Mucosa of gallbladder (tissue), 1 donor: Measurements from ENCODE around the gene CHSY1. TPM values are rescaled to one million over a fixed set of nuclear protein-coding genes. Genes with fewer than 3 reads are reported as not detected.
"Not testable (repeated sequence)": the region's sequence is repeated elsewhere in the genome, so short reads cannot be mapped to it uniquely, and the experiment has no call there.

ENCODE experiments used
- DNase-seq: peaks from one replicate; pipeline ENCODE4 v3.0.0-alpha.2; 2020; ENCODE audit warnings: low spot score
- total RNA-seq: library from RNA; stranded (reverse); gene quantifications from one replicate; pipeline ENCODE4 v1.2.1, GENCODE V29; 2021
- donor health status: DM: no; HTN: no; CAD: no.

The CHSY1 gene, protein sequence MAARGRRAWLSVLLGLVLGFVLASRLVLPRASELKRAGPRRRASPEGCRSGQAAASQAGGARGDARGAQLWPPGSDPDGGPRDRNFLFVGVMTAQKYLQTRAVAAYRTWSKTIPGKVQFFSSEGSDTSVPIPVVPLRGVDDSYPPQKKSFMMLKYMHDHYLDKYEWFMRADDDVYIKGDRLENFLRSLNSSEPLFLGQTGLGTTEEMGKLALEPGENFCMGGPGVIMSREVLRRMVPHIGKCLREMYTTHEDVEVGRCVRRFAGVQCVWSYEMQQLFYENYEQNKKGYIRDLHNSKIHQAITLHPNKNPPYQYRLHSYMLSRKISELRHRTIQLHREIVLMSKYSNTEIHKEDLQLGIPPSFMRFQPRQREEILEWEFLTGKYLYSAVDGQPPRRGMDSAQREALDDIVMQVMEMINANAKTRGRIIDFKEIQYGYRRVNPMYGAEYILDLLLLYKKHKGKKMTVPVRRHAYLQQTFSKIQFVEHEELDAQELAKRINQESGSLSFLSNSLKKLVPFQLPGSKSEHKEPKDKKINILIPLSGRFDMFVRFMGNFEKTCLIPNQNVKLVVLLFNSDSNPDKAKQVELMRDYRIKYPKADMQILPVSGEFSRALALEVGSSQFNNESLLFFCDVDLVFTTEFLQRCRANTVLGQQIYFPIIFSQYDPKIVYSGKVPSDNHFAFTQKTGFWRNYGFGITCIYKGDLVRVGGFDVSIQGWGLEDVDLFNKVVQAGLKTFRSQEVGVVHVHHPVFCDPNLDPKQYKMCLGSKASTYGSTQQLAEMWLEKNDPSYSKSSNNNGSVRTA
- 18.8 TPM for total RNA-seq

DNA sequence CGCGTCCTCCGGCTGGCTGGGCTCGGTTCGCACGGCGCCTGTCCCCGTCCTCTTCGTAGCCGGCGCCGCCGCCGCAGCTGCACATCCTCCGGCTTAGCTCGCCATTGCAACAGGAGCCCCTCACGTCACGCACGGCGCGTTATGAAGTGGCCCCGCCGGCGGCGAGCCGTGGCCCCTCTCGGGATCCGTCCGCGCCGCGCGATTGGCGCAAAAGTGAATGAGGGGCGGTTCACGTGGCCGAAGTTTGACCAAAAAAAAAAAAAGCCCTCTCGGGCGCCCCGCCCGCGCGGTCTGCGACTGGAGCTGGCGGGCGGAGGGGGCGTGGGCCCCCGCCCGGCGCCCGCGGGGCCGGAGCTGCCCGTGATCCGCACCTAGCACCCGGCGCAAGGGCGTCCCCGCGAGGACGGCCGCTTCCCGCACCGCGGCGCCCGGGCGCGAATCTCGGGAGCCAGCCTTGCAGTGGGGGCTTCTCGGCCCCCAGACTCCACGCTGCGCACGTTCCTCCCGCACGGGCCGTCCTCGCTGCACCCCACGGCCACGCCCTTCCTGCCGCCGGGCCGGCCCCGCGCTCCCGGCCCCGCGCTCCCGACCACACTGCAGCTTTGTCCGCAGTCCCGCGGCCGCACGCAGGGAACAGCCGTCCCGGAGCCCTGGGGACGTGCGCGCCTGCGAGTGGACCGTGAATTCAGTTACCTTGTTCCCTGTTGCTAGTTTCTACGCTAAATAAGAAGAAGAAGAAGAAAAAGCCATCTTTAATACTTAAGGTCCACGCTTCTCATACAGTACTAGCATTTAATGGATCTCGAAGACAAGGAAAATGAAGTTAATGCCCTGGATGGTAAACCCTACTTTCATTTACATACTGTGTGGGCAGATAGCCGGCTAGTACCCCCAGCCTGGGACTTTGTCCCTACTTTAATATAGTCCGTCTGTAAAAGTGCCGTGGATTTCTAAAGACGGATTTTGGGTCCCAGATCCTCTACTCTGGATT lies at the start of gene CHSY1:
TSS of gene CHSY1 (minus strand) at position 219 of the 991 bp plus-strand sequence. CDS start 592 bp downstream, outside the sequence.
- DNase-seq, result peak; percentile 93

DNA sequence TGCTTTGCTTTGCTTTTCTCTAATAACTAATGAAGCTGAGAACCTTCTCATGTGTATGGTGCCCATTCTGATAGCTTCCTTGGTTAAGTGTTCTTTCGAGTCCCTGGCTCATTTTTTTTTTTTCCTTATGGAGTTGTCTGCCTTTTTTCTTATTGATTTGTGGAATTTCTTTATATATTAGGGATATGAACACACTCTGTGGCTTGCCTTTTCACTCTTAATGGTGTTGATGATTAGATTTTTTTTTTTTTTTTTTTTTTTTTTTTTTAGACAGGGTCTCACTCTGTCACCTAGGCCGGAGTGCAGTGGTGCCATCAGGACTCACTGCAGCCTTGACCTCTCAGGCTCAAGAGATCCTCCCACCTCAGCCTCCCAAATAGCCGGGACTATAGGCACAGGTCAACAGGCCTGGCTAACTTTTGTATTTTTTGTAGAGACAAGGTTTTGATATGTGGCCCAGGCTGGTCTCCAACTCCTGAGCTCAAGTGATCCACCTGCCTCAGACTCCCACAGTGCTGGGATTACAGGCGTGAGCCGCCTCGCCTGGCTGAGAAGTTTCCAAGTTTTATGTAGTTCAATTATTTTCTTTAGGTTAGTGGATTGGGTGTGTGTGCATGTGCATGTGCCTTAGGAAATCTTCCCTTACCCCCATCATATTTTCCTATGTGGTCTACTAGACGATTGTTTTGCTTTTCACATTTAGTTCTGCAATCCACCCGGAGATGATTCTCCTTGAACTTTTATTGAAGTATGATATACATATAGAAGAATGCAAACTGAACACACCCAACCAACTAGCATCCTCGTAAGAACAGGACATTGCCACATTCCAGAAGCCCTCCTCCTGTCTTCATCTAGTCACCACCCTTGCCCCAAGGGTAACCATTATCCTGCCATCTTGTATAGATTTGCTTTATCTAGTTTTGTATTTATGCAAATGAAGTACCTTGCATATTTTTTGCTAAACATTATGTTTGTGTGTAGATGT lies 44.9 kb upstream of the CHSY1 start:
- DNase-seq, result no peak

DNA sequence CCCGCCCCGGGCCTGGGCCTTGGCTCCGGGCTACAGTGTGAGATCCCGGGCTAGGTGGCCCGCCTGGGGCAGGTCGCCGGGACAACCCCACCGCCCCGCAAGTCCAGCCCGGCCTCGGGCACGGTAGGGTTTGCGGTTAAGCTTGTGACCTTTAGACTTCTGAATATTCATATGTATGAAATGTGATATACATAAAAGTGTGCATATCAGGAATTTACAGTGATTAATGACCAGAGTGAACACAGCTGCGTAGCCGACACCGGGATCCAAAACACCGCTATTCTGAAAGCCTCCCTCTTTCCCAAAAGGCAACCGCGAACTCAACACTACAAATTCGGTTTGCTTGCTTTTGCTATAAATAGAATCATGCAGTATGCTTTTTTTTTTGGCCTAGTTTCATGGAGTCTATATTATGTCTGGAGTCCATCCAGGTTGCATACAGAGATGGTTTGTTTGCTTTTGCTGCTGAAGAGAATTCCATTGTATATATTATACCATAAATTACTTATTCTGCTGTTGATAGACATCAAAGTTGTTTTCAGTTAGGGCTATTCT lies 43.8 kb upstream of the CHSY1 start:
- DNase-seq, result no peak

DNA sequence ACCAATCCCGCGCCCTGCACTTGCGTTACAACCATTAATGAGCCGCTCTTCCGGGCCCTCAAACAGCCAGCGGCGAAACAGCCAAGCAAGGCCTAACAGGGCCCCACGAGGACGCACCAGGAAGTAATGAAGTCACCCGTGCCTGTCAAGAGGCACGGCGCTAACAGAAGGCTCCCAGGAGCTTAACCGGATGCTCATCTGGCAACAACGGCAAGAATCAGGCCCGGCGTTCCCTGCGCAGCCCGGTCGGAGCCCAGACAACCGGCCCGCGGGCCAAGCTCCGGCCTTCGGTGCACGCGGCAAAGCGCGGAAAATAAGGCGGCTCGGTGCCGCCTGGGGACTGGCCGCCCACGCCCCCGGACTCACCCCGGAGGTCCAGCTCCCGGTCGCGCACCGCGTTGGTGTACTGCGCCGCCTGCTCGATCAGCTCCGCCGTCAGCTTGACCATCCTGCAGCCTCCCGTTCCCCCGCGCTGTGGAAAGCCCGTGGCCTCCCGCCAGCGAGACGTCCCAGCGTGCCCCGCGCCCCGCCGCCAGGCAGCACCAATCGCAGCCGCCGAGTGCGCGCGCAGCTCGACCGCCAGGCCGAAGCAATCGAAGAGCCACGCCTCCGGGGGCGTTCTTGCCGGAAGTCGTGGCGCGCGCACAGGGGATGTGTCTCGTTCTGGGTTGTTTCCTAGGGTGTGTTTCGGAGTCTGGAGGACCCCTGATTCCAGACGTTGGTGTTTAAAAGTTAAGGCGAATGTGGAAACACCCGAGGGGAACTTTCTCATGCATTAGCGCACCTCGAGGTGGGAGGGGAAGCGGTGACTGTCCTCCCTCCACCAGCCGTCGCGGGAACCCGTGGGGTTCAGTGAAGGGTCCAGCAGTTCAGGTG lies 43.1 kb upstream of the CHSY1 start, which contains the start of gene SNRPA1:
TSS of gene SNRPA1 (minus strand) at position 518 of the 876 bp plus-strand sequence. CDS start at position 448, 70 bp downstream.
- DNase-seq, result peak; percentile 97

DNA sequence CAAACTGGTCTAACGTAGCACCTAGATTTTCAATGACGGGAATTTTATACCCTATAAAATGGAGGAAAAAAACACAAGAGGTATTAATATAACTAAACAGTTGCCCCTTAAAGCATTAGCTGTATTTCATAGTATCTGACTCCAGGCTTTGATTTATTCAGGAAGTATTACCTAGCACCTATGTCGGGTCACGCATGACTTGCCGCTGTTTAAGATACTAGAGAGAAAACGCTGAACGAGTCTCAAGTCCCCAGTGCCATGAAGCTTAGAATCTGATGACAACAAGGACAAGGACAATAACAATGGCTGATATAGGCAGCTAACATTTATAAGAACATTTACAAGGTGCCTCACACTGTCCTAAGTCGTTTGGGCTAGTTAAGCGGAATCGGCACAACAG lies 41.3 kb upstream of the CHSY1 start:
- DNase-seq, result no peak

DNA sequence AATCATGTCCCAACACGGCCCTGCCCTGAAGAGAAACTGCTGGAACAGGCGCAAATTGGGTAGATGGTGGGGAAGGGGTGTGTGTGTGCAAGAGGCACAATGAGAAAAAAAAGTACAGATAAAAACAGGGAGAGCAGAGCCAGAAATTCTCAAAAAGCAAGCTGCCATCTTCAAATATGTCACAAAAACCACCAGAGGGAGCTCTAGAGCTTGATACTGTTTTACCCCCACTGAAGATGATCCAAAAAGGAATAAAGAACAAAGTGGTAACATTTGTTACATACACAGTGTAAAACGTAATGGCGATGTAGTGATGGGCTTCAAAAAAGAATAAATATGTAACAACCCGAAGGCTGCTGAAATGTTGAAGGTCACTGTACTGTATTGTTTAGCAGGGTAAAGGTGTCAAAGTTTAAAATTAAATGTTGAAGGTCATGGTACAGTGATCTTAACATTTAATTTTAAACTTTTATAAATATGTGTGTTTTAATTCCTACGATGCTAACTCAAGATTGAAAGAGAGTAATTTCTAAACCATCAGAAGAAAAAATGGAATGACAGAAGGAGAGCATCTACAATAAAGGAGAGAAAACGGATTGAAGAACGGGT lies 37.2 kb upstream of the CHSY1 start:
- no peak for DNase-seq

DNA sequence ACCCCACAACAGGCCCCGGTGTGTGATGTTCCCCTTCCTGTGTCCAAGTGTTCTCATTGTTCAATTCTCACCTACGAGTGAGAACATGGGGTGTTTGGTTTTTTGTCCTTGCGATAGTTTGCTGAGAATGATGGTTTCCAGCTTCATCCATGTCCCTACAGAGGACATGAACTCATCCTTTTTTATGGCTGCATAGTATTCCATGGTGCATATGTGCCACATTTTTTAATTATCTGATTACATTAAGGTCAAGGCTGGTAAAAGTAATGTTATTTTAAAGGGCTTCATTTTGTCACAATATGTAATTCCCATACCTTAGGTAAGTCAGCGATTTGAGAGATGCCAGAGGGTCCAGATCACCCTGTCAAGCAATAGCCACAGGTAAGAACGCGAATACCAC lies 35.5 kb upstream of the CHSY1 start:
- not testable (repeated sequence) for DNase-seq

DNA sequence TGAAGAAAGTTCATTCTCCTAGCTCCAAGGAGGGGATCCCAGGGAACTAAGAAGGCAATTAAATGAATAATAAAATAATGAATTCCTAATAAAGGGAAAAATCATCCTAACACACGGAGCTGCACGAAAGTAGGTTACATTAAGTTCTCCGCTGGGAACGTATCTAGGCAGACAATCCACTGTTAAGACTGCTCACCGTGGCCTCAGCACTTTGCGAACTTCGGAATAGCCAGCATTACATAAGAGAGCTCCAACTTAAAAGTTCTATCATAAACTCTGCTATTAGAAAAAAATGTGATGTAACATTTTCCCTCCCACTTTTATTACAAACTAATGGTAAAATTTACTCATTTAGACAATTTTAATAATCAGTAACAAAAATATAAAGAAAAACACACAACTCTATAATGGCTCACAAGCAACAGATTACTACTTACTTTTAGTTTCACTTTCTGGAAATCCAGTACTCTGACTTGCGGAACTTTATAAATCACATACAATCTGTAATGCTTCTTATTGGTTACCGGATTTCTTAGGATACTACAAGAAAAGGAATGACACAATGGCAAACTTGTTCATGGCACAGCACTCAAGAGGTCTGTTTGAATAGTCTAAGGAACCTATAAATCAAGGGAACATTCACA lies 34.7 kb upstream of the CHSY1 start:
- DNase-seq, result no peak

DNA sequence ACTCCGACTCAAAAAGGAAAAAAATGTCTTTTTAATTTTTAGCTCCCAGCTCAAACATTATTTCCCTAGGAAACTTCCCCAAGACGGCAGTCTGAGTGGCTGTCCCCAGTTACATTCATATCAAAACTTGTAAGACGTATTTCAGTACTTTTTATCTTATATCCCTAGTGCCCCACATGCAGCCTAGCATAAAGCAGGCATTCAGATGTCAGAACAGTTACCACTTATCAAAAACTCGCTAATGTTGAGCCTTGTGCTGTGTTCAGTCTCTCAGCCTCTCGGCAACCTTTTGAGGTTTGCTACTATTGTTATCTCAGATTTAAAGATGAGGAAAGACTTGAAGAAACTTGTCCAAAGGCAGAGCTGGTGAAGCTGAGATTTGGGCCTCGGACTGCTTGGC lies 32.1 kb upstream of the CHSY1 start:
- no peak for DNase-seq

DNA sequence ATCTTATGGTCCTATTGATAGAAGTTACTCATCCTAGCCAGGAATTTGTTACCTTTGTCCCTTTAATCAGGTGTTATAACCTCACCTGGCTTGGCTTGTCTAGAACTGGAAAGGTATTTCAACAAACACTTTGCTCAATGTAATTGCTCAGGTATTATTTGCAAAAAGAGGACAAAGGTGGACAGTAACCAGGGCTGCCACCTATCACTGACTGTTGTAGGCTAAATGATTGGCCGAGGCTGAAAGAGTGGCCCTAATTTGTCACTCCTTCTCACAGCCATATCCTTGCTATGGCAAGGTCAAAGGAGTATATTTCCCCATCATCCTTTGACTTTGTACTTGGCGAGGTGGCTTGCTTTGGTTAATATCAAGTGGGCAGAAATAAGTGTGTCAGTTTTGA lies 28.2 kb upstream of the CHSY1 start:
- peak; percentile 53 for DNase-seq

DNA sequence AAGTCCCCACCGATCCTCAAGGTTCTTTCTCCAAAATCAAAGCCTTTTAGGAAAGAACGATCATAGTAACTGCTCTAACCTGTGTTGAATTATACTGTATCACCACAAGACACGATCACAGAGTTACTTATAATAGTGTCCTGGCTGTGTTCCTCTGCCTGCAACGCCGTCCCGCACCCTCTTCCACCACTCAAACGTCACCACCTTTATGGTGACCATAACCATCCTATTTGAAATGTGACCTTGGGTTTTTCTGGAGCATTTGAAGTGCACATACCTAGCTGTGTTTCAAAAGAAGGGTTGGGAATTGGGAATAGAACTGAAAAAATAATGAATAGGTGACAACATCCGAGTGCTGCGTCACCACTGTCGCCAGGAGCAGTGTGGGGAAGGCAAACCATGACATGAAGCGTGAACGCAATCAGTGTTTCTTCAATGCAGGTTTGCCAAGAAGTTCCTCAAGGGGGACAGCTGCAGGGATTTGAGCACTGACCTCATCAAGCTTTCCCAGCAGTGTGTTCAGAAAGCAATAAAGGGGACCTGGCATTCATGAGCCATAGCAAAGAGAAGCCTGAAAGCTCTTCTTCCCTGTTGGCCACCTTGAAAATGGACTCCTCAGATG lies 26.2 kb upstream of the CHSY1 start:
- no peak for DNase-seq

DNA sequence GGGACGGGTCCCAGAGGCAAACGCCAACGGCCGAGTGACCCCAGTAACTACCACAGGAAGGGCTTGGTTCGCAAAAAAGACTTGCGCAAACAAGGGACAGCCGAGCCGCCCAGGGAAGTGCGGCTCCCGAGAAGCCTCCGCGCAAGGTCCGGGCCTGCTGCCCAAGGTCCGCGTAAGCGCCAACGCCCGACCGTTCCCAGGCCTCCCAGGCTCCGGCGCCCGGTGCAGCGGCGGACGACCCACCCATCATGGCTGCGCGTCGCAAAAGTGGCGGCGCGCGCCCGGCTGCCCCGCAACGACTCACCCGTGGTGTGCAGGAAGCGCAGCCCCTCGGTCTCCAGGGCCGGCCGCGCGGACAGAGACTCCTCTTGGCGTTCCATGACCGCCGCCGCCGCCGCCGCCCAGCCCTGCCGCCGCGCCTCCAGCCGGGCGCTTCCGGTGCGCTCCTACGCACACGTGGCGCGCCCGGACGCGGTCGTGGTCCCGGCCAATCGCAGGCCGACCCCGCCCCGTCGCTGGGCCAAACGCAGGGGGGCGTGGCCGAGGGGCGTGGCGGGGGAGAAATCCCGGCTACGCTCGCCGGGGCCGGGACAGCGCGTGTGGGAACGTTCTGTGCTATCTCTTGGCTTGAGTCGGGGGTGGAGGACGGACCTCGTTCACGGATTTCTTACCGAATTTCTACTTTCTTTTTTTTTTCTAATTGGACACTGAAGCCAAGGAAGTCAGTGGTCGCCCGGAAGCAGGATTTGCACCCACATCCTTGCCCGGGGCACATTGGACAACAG lies 25.4 kb upstream of the CHSY1 start, which contains the start of gene SELENOS:
TSS of gene SELENOS (minus strand) at position 448 of the 785 bp plus-strand sequence. CDS start at position 380, 68 bp downstream.
- DNase-seq, result peak; percentile 90

DNA sequence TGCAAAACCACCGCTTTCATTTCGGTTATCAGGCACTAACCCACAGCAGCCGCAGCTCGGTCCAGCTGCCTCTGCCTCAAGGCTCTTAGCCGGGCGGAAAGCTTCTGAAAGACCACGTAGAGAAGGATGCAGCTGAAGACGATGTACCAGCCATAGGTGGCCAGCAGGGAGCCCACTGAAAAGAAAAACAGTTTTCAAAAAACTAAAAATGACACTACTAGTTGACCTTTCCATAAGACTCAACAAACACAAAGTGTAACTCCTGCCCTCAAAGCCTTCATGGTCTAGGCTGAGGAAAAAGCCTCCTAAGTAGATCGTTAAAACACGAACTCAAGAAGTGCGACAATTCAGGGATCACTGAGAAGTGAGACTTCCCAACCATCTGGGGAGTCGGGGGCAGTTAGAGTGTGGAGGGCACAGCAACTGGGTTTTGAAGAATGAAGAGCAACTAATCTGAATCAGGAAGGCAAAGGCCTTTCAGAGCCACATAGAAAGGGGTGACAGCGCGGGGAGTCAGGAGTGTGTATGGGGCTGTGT lies 24.7 kb upstream of the CHSY1 start:
- DNase-seq, result no peak

DNA sequence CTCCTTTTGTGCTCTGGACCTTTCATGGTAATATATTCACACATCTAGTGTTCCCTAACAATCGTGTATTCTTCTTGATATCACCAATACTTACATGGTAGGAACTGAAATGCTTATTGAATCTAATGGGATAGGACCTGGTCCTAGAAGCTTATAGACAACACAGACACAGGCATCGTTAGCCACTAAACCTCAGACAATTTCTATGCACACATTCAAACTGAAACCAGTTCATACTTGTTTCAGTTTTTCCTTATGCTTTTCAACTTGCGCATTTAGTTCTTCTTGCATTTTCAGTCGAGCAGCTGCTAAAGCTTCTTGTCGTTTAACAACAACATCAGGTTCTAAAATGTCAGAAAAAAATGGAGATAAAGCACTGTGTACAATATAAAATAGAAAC lies 23.2 kb upstream of the CHSY1 start:
- DNase-seq, result no peak

DNA sequence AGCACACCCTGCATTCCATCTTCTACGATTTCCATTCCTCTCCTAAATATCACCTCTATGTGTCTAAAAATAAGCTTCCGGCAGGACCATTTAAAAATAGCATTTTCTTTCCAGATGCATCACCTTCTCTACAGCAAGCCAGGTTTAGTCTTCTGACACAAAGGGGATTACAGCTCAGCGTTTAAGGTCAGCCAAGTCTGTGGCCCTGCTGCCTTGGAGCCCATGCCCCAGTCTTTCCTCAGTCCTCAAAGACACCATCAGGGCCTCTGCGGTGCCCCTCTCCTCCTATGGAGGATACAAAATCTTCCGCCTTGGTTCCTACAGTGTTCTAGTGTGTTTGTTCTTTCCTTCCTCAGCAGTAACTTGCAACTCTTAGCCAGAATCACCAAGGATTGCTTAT lies 21.7 kb upstream of the CHSY1 start:
- no peak for DNase-seq

DNA sequence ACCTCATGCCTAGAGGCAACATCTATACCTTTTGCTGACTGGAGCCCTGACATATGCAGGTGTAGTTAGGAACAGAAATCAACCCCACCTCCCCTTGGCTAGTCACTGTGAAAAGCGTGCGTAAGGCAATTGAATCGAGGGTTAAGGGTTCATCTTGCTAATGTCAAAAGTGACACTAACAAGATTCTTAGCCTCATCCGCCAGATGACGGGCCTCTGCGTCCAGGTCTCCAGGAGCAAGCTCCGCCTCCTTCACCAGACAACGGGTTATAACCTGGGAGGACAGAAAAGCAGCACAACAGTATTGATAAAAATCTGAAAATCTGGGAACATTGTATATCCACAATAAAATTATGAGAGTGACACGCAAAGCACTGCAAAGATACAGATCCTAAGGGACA lies 20.7 kb upstream of the CHSY1 start:
- no peak for DNase-seq
